Mucosa of rectum (tissue), 2 donors: ENCODE measurements around the gene MYO5B.
"Not testable (repeated sequence)": the region's sequence is repeated elsewhere in the genome, so short reads cannot be mapped to it uniquely, and the experiment has no call there.

Experiments
- H3K27ac ChIP-seq, 2 donors: one replicate each; pipeline ENCODE4 v1.7.0; 2013; ENCODE audit warnings: inconsistent platforms in 2 of 2, low read depth in 2 of 2, low read length in 2 of 2
- H3K27me3 ChIP-seq, 2 donors: one replicate each; pipeline ENCODE4 v1.7.0; 2013; ENCODE audit warnings: low read length in 2 of 2; ENCODE audit not compliant: control insufficient read depth in 2 of 2, insufficient read depth in 2 of 2
- H3K36me3 ChIP-seq, 2 donors: one replicate each; pipeline ENCODE4 v1.7.0; 2013; ENCODE audit warnings: low read length in 2 of 2; ENCODE audit not compliant: control insufficient read depth in 2 of 2, insufficient read depth in 2 of 2
- H3K4me1 ChIP-seq, 2 donors: one replicate each; pipeline ENCODE4 v1.7.0; 2013; ENCODE audit warnings: low read length in 2 of 2, mild to moderate bottlenecking in 1 of 2; ENCODE audit not compliant: control insufficient read depth in 2 of 2, insufficient read depth in 2 of 2
- H3K4me3 ChIP-seq, 2 donors: one replicate each; pipeline ENCODE4 v1.7.0; 2013; ENCODE audit warnings: low read length in 2 of 2
- H3K9ac ChIP-seq, 2 donors: one replicate each; pipeline ENCODE4 v1.7.0; 2013; ENCODE audit warnings: low read length in 2 of 2, low read depth in 1 of 2, mild to moderate bottlenecking in 1 of 2
- H3K9me3 ChIP-seq, 2 donors: one replicate each; pipeline ENCODE4 v1.7.0; 2013; ENCODE audit warnings: low read length in 2 of 2; ENCODE audit not compliant: control insufficient read depth in 2 of 2
- donor health status: healthy.
- donor health status: Normal muscosa, but diverticular disease.

Gene MYO5B

GRCh38 chr18:50094786-50095185 lies 100.2 kb downstream of the MYO5B start:
- H3K36me3 ChIP-seq, H3K27me3 ChIP-seq, H3K9ac ChIP-seq, H3K27ac ChIP-seq, H3K4me3 ChIP-seq, H3K9me3 ChIP-seq: not testable (repeated sequence)
- peaks cover 20 to 43% of the 10 kb centered on the region in 2 donors for H3K4me1 ChIP-seq

- Histone ChIP-seq H3K4me3 (no peak overlapping the region), H3K27ac (no peak overlapping the region), H3K36me3 (no peaks in the 10 kb centered on the region), H3K4me1 (peaks cover 19 to 39% of the 10 kb centered on the region in 2 donors), H3K9ac (no peak overlapping the region), H3K27me3 (no peaks in the 10 kb centered on the region), H3K9me3 (no peaks in the 10 kb centered on the region)
Measured at GRCh38 chr18:50094221-50094773, 100.7 kb downstream of the MYO5B start.

GRCh38 chr18:50093366-50094064 lies 101.4 kb downstream of the MYO5B start:
- Histone ChIP-seq H3K9ac (no peak overlapping the region), H3K4me3 (no peak overlapping the region), H3K4me1 (peaks cover 18 to 31% of the 10 kb centered on the region in 2 donors), H3K27me3 (no peaks in the 10 kb centered on the region), H3K9me3 (no peaks in the 10 kb centered on the region), H3K36me3 (no peaks in the 10 kb centered on the region), H3K27ac (no peak overlapping the region)

GRCh38 chr18:50092245-50092805 lies 102.6 kb downstream of the MYO5B start:
- Histone ChIP-seq H3K36me3 (no peaks in the 10 kb centered on the region), H3K9me3 (no peaks in the 10 kb centered on the region), H3K9ac (peak overlapping the region in 1 of 2 donors; percentile 39), H3K4me1 (peaks cover 13 to 23% of the 10 kb centered on the region in 2 donors), H3K4me3 (no peak overlapping the region), H3K27me3 (no peaks in the 10 kb centered on the region), H3K27ac (peak overlapping the region; percentile 51 to 72)

- no peak overlapping the region for H3K4me3 ChIP-seq
- H3K9ac ChIP-seq: peak overlapping the region in 1 of 2 donors; percentile 39
- H3K36me3 ChIP-seq: no peaks in the 10 kb centered on the region
- H3K27me3 ChIP-seq: no peaks in the 10 kb centered on the region
- peak overlapping the region; percentile 51 to 72 for H3K27ac ChIP-seq
- peaks cover 13 to 20% of the 10 kb centered on the region in 2 donors for H3K4me1 ChIP-seq
- H3K9me3 ChIP-seq: no peaks in the 10 kb centered on the region
Measured at GRCh38 chr18:50091509-50092244, 103.3 kb downstream of the MYO5B start.

GRCh38 chr18:50090370-50091312 lies 104.3 kb downstream of the MYO5B start:
- H3K9me3 ChIP-seq: no peaks in the 10 kb centered on the region
- H3K27me3 ChIP-seq: no peaks in the 10 kb centered on the region
- peaks cover 13 to 20% of the 10 kb centered on the region in 2 donors for H3K4me1 ChIP-seq
- no peak overlapping the region for H3K9ac ChIP-seq
- no peak overlapping the region for H3K27ac ChIP-seq
- peak overlapping the region in 1 of 2 donors; percentile 3 for H3K4me3 ChIP-seq
- H3K36me3 ChIP-seq: no peaks in the 10 kb centered on the region

- Histone ChIP-seq H3K27me3 (no peaks in the 10 kb centered on the region), H3K27ac (no peak overlapping the region), H3K4me3 (no peak overlapping the region), H3K9me3 (no peaks in the 10 kb centered on the region), H3K9ac (no peak overlapping the region), H3K36me3 (no peaks in the 10 kb centered on the region), H3K4me1 (peaks cover 11 to 20% of the 10 kb centered on the region in 2 donors)
Measured at GRCh38 chr18:50089702-50090101, 105.2 kb downstream of the MYO5B start.

GRCh38 chr18:50083708-50084107 lies 111.2 kb downstream of the MYO5B start:
- no peaks in the 10 kb centered on the region for H3K9me3 ChIP-seq
- no peaks in the 10 kb centered on the region for H3K36me3 ChIP-seq
- no peaks in the 10 kb centered on the region for H3K27me3 ChIP-seq
- H3K4me1 ChIP-seq: no peaks in the 10 kb centered on the region
- no peak overlapping the region for H3K27ac ChIP-seq
- no peak overlapping the region for H3K9ac ChIP-seq
- no peak overlapping the region for H3K4me3 ChIP-seq

- peaks cover 4 to 6% of the 10 kb centered on the region in 2 donors for H3K4me1 ChIP-seq
- no peak overlapping the region for H3K9ac ChIP-seq
- H3K27ac ChIP-seq: peak overlapping the region in 1 of 2 donors; percentile 6
Measured at GRCh38 chr18:50080932-50081560, 113.9 kb downstream of the MYO5B start.

More at GRCh38 chr18:50080932-50081560, 113.9 kb downstream of the MYO5B start:
- no peaks in the 10 kb centered on the region for H3K27me3 ChIP-seq
- no peak overlapping the region for H3K4me3 ChIP-seq
- no peaks in the 10 kb centered on the region for H3K36me3 ChIP-seq
- no peaks in the 10 kb centered on the region for H3K9me3 ChIP-seq
